HL-60 (cell line): ENCODE data around the gene WNT4.

Source experiments
- DNase-seq, 2 experiments: peaks; one replicate each; pipeline ENCODE4 v3.0.0-alpha.2; 2010 to 2020; ENCODE audit warnings: low read depth in 1 of 2, low spot score in 1 of 2
- H3K27ac ChIP-seq: fragments of 250-450 bp; sonication (Bioruptor Pico); replicated peaks from 2 replicates; pipeline ENCODE4 v1.5.1; 2020; ENCODE audit warnings: mild to moderate bottlenecking, moderate library complexity
- H3K27me3 ChIP-seq: fragments of 250-450 bp; sonication (Bioruptor Pico); 2 replicates; pipeline ENCODE4 v1.5.1; 2021; ENCODE audit warnings: mild to moderate bottlenecking, moderate library complexity; ENCODE audit not compliant: insufficient read depth, poor library complexity, severe bottlenecking
- H3K4me3 ChIP-seq: replicated peaks from 2 replicates; pipeline ENCODE4 v1.5.1; 2011; ENCODE audit warnings: mild to moderate bottlenecking, control low read depth, low read length; ENCODE audit not compliant: insufficient read depth
- CTCF ChIP-seq: IDR thresholded peaks from one replicate; pipeline ENCODE4 v1.5.1; 2011; ENCODE audit warnings: low read length, control low read depth, inconsistent platforms; ENCODE audit not compliant: insufficient read depth
- GABPA ChIP-seq: IDR thresholded peaks from 2 replicates; pipeline ENCODE4 v1.6.1; 2012; ENCODE audit warnings: low read depth
- POLR2AphosphoS5 ChIP-seq: IDR thresholded peaks from 2 replicates; pipeline ENCODE4 v1.6.1; 2012; ENCODE audit warnings: low read depth
- REST ChIP-seq: IDR thresholded peaks from 2 replicates; pipeline ENCODE4 v1.6.1; 2012; ENCODE audit warnings: low read depth; ENCODE audit not compliant: insufficient replicate concordance
- SPI1 ChIP-seq: IDR thresholded peaks from 2 replicates; pipeline ENCODE4 v1.6.1; 2012; ENCODE audit warnings: low read depth, mild to moderate bottlenecking, borderline replicate concordance

WNT4 gene

GRCh38 chr1:22104094-22104493 is 38.8 kb downstream of the WNT4 start:
- TF ChIP-seq CTCF (no peak), GABPA (no peak)
- no peak overlapping the region for H3K27ac ChIP-seq
- no peaks in the 10 kb centered on the region for H3K27me3 ChIP-seq
- no peak for DNase-seq
- no peak overlapping the region for H3K4me3 ChIP-seq

GRCh38 chr1:22102746-22103145 is 40.2 kb downstream of the WNT4 start:
- Histone ChIP-seq H3K27ac (no peak overlapping the region), H3K4me3 (no peak overlapping the region), H3K27me3 (no peaks in the 10 kb centered on the region)
- DNase-seq, result no peak
- no peak for TF ChIP-seq SPI1
- TF ChIP-seq REST, result no peak
- TF ChIP-seq GABPA, result no peak
- no peak for TF ChIP-seq CTCF
- TF ChIP-seq POLR2AphosphoS5, result no peak

GRCh38 chr1:22101995-22102394 is 40.9 kb downstream of the WNT4 start:
- Histone ChIP-seq H3K4me3 (no peak overlapping the region), H3K27me3 (no peaks in the 10 kb centered on the region), H3K27ac (no peak overlapping the region)
- DNase-seq, result no peak
- TF ChIP-seq SPI1, result no peak
- no peak for TF ChIP-seq REST
- TF ChIP-seq CTCF, result no peak
- TF ChIP-seq GABPA, result no peak
- no peak for TF ChIP-seq POLR2AphosphoS5

- Histone ChIP-seq H3K4me3 (no peak overlapping the region), H3K27me3 (no peaks in the 10 kb centered on the region), H3K27ac (no peak overlapping the region)
- TF ChIP-seq REST (no peak), POLR2AphosphoS5 (no peak), GABPA (no peak), CTCF (no peak), SPI1 (no peak)
- DNase-seq, result no peak
These were observed 41.7 kb downstream of the WNT4 start for GRCh38 chr1:22101199-22101598.
